ENCODE measurements around the gene ABLIM1.

ABLIM1 gene

DNA sequence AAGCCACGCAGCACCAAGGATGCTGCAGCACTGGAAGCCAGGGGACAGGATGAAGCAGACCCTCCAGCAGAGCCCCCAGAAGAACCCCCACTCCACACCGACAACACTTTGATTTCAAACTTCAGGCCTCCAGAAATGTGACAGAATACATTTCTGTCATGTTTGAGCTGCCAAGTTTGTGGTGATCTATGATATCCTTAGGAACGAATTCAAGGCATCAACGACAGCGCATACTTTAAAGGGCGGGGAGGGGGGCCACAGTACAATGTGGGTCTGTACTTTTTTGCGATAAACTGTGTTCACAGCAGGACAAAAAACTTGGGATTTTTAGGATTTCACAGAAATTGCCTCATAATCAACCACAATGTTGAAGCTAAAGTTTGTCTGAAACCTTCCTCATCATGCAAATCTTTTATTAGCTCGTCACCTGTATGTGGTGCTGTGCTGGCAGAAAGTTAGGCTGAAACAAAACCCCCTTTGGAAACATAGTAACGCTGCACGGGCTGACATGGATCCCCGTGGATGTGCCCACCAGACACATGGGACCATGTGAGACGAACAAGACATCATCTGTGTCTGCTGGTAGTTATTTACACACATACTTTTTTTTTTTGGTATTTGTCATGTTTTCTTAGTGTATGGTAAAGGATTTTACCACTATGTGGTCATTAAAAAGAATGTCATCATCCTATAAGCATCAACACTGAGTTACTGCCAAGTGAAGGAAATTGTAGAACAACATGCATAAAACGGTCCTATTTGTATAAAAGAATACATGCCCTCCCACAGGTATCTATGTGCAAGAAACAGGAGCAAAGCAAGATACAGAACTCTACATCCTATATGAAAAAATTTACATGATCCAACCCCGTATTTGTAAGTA lies 140.5 kb downstream of the ABLIM1 start:
- no peak overlapping the region for H3K27ac ChIP-seq

GRCh38 chr10:114516356-114516755 lies 141.7 kb downstream of the ABLIM1 start:
- no peak for TF ChIP-seq ZFX (IDR thresholded peaks at IDR 0.05)
- TF ChIP-seq, protein P1, sequence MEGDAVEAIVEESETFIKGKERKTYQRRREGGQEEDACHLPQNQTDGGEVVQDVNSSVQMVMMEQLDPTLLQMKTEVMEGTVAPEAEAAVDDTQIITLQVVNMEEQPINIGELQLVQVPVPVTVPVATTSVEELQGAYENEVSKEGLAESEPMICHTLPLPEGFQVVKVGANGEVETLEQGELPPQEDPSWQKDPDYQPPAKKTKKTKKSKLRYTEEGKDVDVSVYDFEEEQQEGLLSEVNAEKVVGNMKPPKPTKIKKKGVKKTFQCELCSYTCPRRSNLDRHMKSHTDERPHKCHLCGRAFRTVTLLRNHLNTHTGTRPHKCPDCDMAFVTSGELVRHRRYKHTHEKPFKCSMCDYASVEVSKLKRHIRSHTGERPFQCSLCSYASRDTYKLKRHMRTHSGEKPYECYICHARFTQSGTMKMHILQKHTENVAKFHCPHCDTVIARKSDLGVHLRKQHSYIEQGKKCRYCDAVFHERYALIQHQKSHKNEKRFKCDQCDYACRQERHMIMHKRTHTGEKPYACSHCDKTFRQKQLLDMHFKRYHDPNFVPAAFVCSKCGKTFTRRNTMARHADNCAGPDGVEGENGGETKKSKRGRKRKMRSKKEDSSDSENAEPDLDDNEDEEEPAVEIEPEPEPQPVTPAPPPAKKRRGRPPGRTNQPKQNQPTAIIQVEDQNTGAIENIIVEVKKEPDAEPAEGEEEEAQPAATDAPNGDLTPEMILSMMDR (conservative IDR thresholded peaks at IDR 0.05): no peak

More for the DNA sequence above, 140.5 kb downstream of the ABLIM1 start:
- TF ChIP-seq ZFX (IDR thresholded peaks at IDR 0.05): no peak
- TF ChIP-seq, protein P1 (conservative IDR thresholded peaks at IDR 0.05): no peak

DNA sequence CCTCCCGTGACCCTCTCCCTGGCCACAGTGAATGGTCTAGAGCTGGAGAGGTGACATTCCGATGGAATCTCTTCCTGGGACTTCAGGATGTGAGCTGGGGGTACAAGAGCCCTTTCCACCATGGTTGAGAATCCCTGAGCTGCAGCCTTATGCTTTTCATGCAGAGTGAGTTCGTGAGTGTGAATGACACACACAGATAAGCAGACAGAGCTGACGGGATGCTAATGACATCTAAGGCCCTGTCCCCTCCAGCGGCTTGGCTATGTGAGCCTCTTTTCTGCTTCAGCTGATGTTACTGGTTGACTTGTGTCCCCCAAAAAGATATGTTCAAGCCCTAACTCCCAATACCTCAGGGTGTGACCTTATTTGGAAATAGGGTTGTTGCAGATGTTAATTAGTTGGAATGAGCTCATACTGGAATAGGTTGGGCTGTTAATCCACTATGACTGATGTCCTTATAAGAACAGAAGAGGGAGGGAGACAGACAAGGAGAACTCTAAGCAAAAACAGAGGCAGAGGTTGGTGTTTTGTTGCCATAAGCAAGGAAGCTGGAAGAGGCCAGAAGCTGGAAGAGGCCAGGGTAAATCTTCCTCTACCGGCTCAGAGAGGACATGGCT lies 142.7 kb downstream of the ABLIM1 start:
- no peak overlapping the region for H3K27ac ChIP-seq
- TF ChIP-seq ZFX (IDR thresholded peaks at IDR 0.05): no peak
- TF ChIP-seq, protein P1 (conservative IDR thresholded peaks at IDR 0.05): no peak

More at GRCh38 chr10:114516356-114516755, 141.7 kb downstream of the ABLIM1 start:
- H3K27ac ChIP-seq: no peak overlapping the region

GRCh38 chr10:114513381-114513792 lies 144.7 kb downstream of the ABLIM1 start:
- no peak for TF ChIP-seq ZFX (IDR thresholded peaks at IDR 0.05)
- TF ChIP-seq, protein P1 (conservative IDR thresholded peaks at IDR 0.05): no peak
- H3K27ac ChIP-seq: no peak overlapping the region

DNA sequence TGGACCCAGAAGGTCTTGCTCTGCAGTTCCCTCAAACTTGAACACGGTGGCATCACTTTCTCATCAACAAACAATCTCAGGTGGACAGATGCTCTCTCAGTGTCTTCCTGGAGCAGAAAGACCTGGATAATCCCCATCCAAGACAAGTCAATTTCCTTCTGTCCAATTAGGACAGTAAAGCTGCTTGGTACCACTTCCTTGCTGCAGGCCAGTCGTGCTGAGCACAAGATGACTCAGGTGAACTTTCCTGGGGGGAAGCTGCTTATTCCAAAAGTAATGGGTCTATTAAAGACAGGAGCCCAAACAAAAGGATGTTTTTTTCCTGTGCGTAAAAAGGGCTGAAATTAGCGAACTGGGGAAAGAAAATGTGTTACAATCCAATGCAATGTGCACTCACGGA lies 146.2 kb downstream of the ABLIM1 start:
- TF ChIP-seq, protein P1 (conservative IDR thresholded peaks at IDR 0.05): no peak
- no peak for TF ChIP-seq ZFX (IDR thresholded peaks at IDR 0.05)

GRCh38 chr10:114508376-114508775 lies 149.7 kb downstream of the ABLIM1 start:
- no peak for TF ChIP-seq ZFX (IDR thresholded peaks at IDR 0.05)
- TF ChIP-seq, protein P1 (conservative IDR thresholded peaks at IDR 0.05): no peak
- no peak overlapping the region for H3K27ac ChIP-seq

More for the DNA sequence above, 146.2 kb downstream of the ABLIM1 start:
- H3K27ac ChIP-seq: no peak overlapping the region

DNA sequence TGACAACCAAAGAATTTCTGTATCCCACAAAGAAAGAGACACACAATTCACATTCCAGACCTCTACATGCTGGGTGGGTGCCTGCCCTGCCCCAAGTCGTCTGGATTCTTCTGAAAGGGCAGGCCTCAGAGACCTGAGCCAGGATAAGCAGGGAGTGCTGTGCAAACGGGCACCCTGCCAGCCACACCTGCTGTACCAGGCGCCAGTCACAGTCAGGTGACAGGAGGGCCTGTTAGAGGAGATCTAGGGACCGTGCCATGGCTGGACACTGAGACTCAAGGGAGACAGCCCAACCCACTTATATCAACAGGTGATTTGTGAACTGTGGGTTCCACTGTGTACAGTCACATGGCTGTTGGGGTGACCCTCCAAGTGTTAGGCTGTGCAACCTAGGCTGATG lies 150.6 kb downstream of the ABLIM1 start:
- no peak overlapping the region for H3K27ac ChIP-seq
- no peak for TF ChIP-seq ZFX (IDR thresholded peaks at IDR 0.05)
- TF ChIP-seq, protein P1 (conservative IDR thresholded peaks at IDR 0.05): no peak

Data from C4-2B (cell line).